22Rv1 (cell line): ENCODE results near the gene PCP4.

Source experiments
- CTCF ChIP-seq: fragments of 450-650 bp; IDR thresholded peaks from 2 replicates; pipeline ENCODE4 v1.5.1; 2017; ENCODE audit warnings: mild to moderate bottlenecking
- ZFX ChIP-seq: fragments of 450-650 bp; IDR thresholded peaks from 2 replicates; pipeline ENCODE4 v1.6.1; 2017; ENCODE audit warnings: antibody characterized with exemption, borderline replicate concordance

- TF ChIP-seq CTCF (no peak), ZFX (no peak)
Observed at GRCh38 chr21:39934895-39935294, 67.7 kb downstream of the PCP4 start.
